WTC11 (cell line): ENCODE data around the gene HLA-E. TPM values are rescaled to one million over a fixed set of nuclear protein-coding genes. Genes with fewer than 3 reads are reported as not detected.

Experiments
- ATAC-seq: fragments of 200-7000 bp; cut with Tn5 transposase; 2 replicates; pipeline ENCODE4 v1.10.0; 2021; ENCODE audit warnings: mild to moderate bottlenecking, moderate library complexity
- CTCF ChIA-PET: fragments of 300-600 bp; sonication (Branson Sonifier 250); formaldehyde crosslinking; loops from one replicate; lab custom pipeline; 2021; ENCODE audit warnings: antibody characterized with exemption; lab: Charles Lee
- POLR2A ChIA-PET: fragments of 350-600 bp; sonication (Branson Sonifier 250); formaldehyde crosslinking; loops from one replicate; lab custom pipeline; 2021; ENCODE audit warnings: antibody characterized with exemption; lab: Charles Lee
- DNase-seq: peaks from one replicate; pipeline ENCODE4 v3.0.0; 2021; ENCODE audit warnings: low spot score
- H3K27ac Mint-ChIP-seq: 2 replicates; pipeline ENCODE4 v1.8.0; 2021; ENCODE audit warnings: mixed read lengths
- H3K27me3 Mint-ChIP-seq: 2 replicates; pipeline ENCODE4 v1.8.0; 2021; ENCODE audit warnings: low read depth, mild to moderate bottlenecking, moderate library complexity, mixed read lengths
- H3K36me3 Mint-ChIP-seq: 2 replicates; pipeline ENCODE4 v1.8.0; 2021; ENCODE audit warnings: mixed read lengths
- H3K4me1 Mint-ChIP-seq: 2 replicates; pipeline ENCODE4 v1.8.0; 2022; ENCODE audit warnings: mixed read lengths
- H3K4me3 Mint-ChIP-seq: 2 replicates; pipeline ENCODE4 v1.8.0; 2021; ENCODE audit warnings: mild to moderate bottlenecking, moderate library complexity, mixed read lengths
- H3K9me3 Mint-ChIP-seq: 2 replicates; pipeline ENCODE4 v1.8.0; 2021; ENCODE audit warnings: mixed read lengths
- FOXP1 ChIP-seq: sonication (generic); formaldehyde crosslinking; IDR thresholded peaks from 2 replicates; pipeline ENCODE4 v1.8.0; 2022; ENCODE audit warnings: missing genetic modification reagents, mild to moderate bottlenecking, moderate library complexity, borderline replicate concordance
- GABPB1 ChIP-seq: sonication (generic); formaldehyde crosslinking; IDR thresholded peaks from 2 replicates; pipeline ENCODE4 v1.8.1; 2023; ENCODE audit warnings: mild to moderate bottlenecking, missing genetic modification reagents
- GTF2I ChIP-seq: fragments of 250-450 bp; sonication (Bioruptor Pico); conservative IDR thresholded peaks from 2 replicates; pipeline ENCODE4 v1.4.0; 2021; ENCODE audit warnings: mild to moderate bottlenecking
- ZNF121 ChIP-seq: sonication (generic); formaldehyde crosslinking; IDR thresholded peaks from 2 replicates; pipeline ENCODE4 v1.8.0; 2023; ENCODE audit warnings: missing genetic modification reagents
- total RNA-seq: library from RNA; stranded (reverse); gene quantifications from 3 replicates; pipeline ENCODE4 v1.2.3, GENCODE V29; 2021
- TF ChIP-seq, protein P1 (sequence below): sonication (generic); formaldehyde crosslinking; IDR thresholded peaks from 2 replicates; pipeline ENCODE4 v1.8.0; 2022; ENCODE audit warnings: mild to moderate bottlenecking, missing genetic modification reagents
- TF ChIP-seq, protein P2 (sequence below): sonication (generic); formaldehyde crosslinking; IDR thresholded peaks from 2 replicates; pipeline ENCODE4 v1.8.1; 2022; ENCODE audit warnings: missing genetic modification reagents, borderline replicate concordance
- TF ChIP-seq, protein P3 (sequence below): sonication (generic); formaldehyde crosslinking; IDR thresholded peaks from 2 replicates; pipeline ENCODE4 v1.8.0; 2022; ENCODE audit warnings: missing genetic modification reagents
- TF ChIP-seq, protein P4 (sequence below): sonication (generic); formaldehyde crosslinking; IDR thresholded peaks from 2 replicates; pipeline ENCODE4 v1.8.1; 2023; ENCODE audit warnings: mild to moderate bottlenecking, moderate library complexity, missing genetic modification reagents

HLA-E gene
- total RNA-seq, 1 experiment from 2014 or later, result 44.7 TPM

DNA sequence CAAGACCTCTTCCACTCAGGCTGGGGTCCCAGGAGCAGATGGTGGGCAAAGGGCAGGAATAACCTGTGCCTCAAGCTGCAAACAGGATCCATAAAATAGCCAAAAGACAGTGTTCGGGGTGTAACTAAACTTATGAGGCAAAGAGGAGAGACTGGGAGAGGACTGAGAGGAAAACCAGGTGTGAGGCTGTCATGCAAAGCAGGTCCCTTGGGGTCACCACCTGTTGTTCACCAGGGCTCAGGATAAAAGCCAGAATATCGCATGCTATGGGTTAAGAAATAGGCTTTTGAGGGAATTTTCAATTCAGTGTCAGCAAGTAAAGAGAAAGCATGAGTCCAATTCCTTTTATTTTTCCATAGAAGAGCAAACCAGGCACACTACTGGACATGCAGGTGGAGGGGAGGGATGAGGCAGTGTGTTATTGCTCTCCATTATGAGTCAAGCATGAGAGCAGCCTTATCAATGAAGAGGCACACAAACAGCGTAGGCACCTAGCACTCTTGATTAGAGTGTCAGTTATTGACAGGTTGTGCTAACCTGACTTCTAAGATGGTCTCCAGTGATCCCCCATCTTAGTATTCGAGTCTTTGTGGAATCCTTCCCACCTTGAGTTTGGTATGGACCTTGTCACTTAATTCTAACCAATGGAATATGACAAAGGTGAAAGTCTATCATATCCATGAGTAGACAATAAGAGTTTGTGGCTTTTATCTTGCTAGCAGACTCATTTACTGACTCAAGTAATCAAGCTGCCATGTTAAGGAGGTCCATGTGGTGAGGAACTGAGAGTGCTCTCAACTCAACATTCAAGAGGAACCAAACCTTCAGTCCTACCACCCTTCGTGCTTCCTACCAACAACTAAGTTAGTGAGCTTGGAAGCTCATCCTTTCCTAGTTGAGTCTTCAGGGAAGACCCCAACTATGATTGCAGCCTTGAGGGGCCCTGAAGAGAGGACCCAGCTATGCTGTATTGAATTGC is 18.8 kb downstream of the HLA-E start:
- CTCF ChIA-PET, result no interaction called here
- TF ChIP-seq, protein P1, sequence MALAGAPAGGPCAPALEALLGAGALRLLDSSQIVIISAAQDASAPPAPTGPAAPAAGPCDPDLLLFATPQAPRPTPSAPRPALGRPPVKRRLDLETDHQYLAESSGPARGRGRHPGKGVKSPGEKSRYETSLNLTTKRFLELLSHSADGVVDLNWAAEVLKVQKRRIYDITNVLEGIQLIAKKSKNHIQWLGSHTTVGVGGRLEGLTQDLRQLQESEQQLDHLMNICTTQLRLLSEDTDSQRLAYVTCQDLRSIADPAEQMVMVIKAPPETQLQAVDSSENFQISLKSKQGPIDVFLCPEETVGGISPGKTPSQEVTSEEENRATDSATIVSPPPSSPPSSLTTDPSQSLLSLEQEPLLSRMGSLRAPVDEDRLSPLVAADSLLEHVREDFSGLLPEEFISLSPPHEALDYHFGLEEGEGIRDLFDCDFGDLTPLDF (CRISPR knock-in tag), result no peak
- POLR2A ChIA-PET, result no interaction called here

DNA sequence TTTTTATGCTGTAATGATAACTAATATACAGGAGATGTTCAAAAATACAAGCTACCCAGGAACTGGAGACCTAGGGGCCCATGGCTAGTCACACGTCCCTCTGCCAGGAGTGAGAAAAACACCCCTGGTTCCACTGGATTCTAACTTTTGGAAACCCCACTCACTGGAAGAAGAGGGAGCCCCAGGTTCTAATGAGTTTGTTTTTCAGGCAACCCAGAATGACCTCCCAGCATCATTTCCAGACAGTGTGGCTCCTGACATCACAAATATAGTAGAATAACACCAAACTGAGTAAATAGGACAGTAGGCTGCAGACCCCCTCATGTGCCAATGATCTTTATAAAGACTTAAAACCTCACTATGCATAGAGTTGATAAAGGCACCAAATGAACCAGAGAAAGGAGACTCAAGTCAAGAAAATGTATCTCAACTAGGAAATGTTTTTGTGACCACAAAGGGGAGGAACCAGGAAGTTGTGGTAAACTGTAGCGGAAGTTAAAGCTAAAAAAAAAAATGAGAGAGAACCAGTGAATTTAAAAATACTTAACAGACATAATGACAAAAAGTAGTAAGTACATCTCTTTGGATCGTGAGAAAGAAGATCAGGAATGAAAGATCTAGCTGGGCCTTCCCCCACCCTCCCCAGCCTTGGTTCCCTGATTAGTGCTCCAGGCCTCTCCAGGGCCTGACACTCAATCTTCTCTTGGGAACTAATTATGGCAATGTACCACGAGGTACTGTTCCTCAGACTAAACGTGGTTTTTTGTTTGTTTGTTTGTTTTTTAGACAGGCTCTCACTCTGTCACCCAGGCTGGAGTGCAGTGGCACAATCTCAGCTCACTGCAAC is 19.8 kb downstream of the HLA-E start:
- Mint-ChIP-seq H3K27ac (no peak overlapping the region), H3K27me3 (no peaks in the 10 kb centered on the region), H3K9me3 (no peaks in the 10 kb centered on the region), H3K4me1 (peaks cover 19% of the 10 kb centered on the region), H3K36me3 (no peaks in the 10 kb centered on the region), H3K4me3 (no peak overlapping the region)
- ChIA-PET POLR2A (no interaction called here), CTCF (interaction anchor here (1.2 to 1.4 kb wide), 3 partner anchors 23 to 55 kb away, joined by 3 read pairs; no protein-coding TSS in a partner anchor)
- TF ChIP-seq, protein P2, sequence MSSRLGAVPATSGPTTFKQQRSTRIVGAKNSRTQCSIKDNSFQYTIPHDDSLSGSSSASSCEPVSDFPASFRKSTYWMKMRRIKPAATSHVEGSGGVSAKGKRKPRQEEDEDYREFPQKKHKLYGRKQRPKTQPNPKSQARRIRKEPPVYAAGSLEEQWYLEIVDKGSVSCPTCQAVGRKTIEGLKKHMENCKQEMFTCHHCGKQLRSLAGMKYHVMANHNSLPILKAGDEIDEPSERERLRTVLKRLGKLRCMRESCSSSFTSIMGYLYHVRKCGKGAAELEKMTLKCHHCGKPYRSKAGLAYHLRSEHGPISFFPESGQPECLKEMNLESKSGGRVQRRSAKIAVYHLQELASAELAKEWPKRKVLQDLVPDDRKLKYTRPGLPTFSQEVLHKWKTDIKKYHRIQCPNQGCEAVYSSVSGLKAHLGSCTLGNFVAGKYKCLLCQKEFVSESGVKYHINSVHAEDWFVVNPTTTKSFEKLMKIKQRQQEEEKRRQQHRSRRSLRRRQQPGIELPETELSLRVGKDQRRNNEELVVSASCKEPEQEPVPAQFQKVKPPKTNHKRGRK, result no peak
- no peak for TF ChIP-seq GABPB1 (CRISPR knock-in tag)
- TF ChIP-seq, protein P3, sequence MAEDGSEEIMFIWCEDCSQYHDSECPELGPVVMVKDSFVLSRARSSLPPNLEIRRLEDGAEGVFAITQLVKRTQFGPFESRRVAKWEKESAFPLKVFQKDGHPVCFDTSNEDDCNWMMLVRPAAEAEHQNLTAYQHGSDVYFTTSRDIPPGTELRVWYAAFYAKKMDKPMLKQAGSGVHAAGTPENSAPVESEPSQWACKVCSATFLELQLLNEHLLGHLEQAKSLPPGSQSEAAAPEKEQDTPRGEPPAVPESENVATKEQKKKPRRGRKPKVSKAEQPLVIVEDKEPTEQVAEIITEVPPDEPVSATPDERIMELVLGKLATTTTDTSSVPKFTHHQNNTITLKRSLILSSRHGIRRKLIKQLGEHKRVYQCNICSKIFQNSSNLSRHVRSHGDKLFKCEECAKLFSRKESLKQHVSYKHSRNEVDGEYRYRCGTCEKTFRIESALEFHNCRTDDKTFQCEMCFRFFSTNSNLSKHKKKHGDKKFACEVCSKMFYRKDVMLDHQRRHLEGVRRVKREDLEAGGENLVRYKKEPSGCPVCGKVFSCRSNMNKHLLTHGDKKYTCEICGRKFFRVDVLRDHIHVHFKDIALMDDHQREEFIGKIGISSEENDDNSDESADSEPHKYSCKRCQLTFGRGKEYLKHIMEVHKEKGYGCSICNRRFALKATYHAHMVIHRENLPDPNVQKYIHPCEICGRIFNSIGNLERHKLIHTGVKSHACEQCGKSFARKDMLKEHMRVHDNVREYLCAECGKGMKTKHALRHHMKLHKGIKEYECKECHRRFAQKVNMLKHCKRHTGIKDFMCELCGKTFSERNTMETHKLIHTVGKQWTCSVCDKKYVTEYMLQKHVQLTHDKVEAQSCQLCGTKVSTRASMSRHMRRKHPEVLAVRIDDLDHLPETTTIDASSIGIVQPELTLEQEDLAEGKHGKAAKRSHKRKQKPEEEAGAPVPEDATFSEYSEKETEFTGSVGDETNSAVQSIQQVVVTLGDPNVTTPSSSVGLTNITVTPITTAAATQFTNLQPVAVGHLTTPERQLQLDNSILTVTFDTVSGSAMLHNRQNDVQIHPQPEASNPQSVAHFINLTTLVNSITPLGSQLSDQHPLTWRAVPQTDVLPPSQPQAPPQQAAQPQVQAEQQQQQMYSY (CRISPR knock-in tag), result no peak
- ATAC-seq (no peak), DNase-seq (no peak)

More for the DNA sequence above, 18.8 kb downstream of the HLA-E start:
- no peaks in the 10 kb centered on the region for H3K27me3 Mint-ChIP-seq
- no peak for DNase-seq
- no peak overlapping the region for H3K4me3 Mint-ChIP-seq
- H3K36me3 Mint-ChIP-seq, result no peaks in the 10 kb centered on the region
- peaks cover 17% of the 10 kb centered on the region for H3K4me1 Mint-ChIP-seq
- H3K27ac Mint-ChIP-seq, result no peak overlapping the region
- no peaks in the 10 kb centered on the region for H3K9me3 Mint-ChIP-seq
- no peak for ATAC-seq

DNA sequence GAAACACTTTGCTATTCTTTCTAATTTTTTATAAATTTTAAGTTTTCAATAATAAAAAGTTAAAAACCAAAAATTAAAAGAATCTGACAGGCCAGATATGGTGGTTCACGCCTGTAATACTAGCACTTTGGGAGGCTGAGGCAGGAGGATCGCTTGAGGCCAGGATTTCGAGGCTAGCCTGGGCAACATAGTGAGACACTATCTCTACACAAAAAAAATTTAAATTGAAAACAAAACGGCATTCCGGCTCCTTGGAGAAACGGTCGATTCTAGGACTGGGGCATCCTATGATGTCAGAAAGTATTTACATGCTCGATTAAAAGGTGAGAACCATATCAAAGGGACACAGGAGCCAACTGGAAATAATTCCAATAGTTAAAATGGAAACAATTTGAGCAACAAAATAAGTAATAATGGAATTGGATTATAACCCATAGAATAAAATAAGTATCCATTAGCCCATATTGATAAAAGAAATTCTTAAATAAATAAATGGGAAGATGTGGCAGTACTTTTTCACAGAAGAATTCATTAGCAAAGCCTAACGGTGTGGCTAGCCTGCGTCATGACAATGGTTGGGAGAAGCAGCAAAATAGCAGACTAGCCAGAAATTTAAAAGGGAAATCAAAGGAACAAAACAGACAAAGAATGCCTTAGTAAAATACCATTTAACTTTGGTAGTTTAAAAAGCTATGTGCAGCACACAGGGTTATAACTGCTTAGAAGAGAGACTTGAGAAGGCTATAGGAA is 21.3 kb downstream of the HLA-E start:
- Mint-ChIP-seq H3K27ac (peak overlapping the region; percentile 18; the same call in 1 of the 2 replicates), H3K36me3 (no peaks in the 10 kb centered on the region), H3K27me3 (no peaks in the 10 kb centered on the region), H3K9me3 (no peaks in the 10 kb centered on the region), H3K4me1 (peaks cover 33% of the 10 kb centered on the region), H3K4me3 (no peak overlapping the region)
- DNase-seq, result no peak
- CTCF ChIA-PET, result interaction anchor here (0.7 to 2.9 kb wide), 10 partner anchors 17 to 113 kb away, joined by 3 to 16 read pairs (median 4); no protein-coding TSS in a partner anchor
- TF ChIP-seq, protein P4, sequence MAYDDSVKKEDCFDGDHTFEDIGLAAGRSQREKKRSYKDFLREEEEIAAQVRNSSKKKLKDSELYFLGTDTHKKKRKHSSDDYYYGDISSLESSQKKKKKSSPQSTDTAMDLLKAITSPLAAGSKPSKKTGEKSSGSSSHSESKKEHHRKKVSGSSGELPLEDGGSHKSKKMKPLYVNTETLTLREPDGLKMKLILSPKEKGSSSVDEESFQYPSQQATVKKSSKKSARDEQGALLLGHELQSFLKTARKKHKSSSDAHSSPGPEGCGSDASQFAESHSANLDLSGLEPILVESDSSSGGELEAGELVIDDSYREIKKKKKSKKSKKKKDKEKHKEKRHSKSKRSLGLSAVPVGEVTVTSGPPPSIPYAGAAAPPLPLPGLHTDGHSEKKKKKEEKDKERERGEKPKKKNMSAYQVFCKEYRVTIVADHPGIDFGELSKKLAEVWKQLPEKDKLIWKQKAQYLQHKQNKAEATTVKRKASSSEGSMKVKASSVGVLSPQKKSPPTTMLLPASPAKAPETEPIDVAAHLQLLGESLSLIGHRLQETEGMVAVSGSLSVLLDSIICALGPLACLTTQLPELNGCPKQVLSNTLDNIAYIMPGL (CRISPR knock-in tag), result no peak
- TF ChIP-seq FOXP1 (no peak), ZNF121 (CRISPR knock-in tag) (peak; percentile 76), GTF2I (CRISPR knock-in tag) (0 out of 2 replicates have a peak, but pooled peaks have one; percentile 61)
- POLR2A ChIA-PET, result no interaction called here
- ATAC-seq, result no peak
